ENCODE data around the gene SLC29A3. TPM values are rescaled to one million over a fixed set of nuclear protein-coding genes. Genes with fewer than 3 reads are reported as not detected.

The SLC29A3 gene
- polyA plus RNA-seq, 3 donors, result 9.7 to 28.4 (median 16.6) TPM

DNA sequence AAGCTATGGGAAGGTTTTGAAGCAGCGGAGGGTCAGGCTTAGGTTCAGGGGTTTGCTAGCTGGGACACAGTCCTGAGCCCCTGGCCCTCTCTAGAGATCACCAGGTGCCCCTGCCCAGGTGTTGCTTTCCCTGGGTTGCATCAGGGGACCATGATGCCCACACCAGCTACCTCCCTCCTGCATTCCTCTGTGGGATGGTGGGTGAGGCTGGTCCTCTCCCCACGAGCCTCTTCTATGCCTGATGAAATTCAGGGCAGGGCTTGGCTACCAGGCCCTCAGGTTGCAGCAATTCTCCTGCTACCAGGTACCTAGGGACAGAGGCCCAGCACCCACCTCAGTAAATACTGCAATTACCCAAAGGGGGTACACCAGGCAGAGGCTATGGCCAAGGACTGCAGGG, 10.8 kb upstream of the SLC29A3 start:
- H2AFZ ChIP-seq (ENCODE audit: insufficient read depth, low read depth, low read length, poor library complexity, severe bottlenecking), result no peak overlapping the region
- intact Hi-C loops (cut with micrococcal nuclease), result no loop called here
- peaks cover 0 to 6% of the 10 kb centered on the region in 2 donors for H3K4me1 ChIP-seq (ENCODE audit: control insufficient read depth in 1 of 2, insufficient read depth in 2 of 2, low read length in 2 of 2)
- no peak overlapping the region for H3K27ac ChIP-seq (ENCODE audit: low read depth in 1 of 2, low read length in 2 of 2)
- TF ChIP-seq, protein P1, sequence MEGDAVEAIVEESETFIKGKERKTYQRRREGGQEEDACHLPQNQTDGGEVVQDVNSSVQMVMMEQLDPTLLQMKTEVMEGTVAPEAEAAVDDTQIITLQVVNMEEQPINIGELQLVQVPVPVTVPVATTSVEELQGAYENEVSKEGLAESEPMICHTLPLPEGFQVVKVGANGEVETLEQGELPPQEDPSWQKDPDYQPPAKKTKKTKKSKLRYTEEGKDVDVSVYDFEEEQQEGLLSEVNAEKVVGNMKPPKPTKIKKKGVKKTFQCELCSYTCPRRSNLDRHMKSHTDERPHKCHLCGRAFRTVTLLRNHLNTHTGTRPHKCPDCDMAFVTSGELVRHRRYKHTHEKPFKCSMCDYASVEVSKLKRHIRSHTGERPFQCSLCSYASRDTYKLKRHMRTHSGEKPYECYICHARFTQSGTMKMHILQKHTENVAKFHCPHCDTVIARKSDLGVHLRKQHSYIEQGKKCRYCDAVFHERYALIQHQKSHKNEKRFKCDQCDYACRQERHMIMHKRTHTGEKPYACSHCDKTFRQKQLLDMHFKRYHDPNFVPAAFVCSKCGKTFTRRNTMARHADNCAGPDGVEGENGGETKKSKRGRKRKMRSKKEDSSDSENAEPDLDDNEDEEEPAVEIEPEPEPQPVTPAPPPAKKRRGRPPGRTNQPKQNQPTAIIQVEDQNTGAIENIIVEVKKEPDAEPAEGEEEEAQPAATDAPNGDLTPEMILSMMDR (IDR thresholded peaks at IDR 0.05), result no peak
- H4K20me1 ChIP-seq (ENCODE audit: insufficient read depth, low read length), result no peaks in the 10 kb centered on the region
- no peaks in the 10 kb centered on the region for H3K9me3 ChIP-seq (replicated peaks in 1 of 2; ENCODE audit: control insufficient read depth in 1 of 2, insufficient read depth in 1 of 2, low read length in 2 of 2)
- H3K9ac ChIP-seq (ENCODE audit: insufficient read depth, low read length, poor library complexity, severe bottlenecking), result no peak overlapping the region
- no peak overlapping the region for H3K27ac Mint-ChIP-seq
- no peak overlapping the region for H3K4me2 ChIP-seq (replicated peaks; ENCODE audit: extremely low read depth, low read length, poor library complexity, severe bottlenecking)
- no peaks in the 10 kb centered on the region for H3K36me3 ChIP-seq (replicated peaks in 1 of 2; ENCODE audit: control insufficient read depth in 1 of 2, insufficient read depth in 2 of 2, low read length in 2 of 2)
- H3K4me3 Mint-ChIP-seq, result no peak overlapping the region
- H3K27me3 Mint-ChIP-seq (ENCODE audit: low read depth in 3 of 3), result peaks cover 0 to 5% (median 0%) of the 10 kb centered on the region in 3 donors
- H3K27me3 ChIP-seq (ENCODE audit: control insufficient read depth in 2 of 2, insufficient read depth in 2 of 2, low read length in 2 of 2), result no peaks in the 10 kb centered on the region
- no peaks in the 10 kb centered on the region for H3K79me2 ChIP-seq (ENCODE audit: insufficient read depth, low read length)
- DNase-seq, result no peak
- 100% methylated on average over 1 of the region's 2 CpGs for WGBS (ENCODE audit: insufficient coverage)
- H3K4me3 ChIP-seq (replicated peaks in 1 of 3; ENCODE audit: low read depth in 2 of 3, low read length in 3 of 3), result no peak overlapping the region
- H3K9me3 Mint-ChIP-seq, result peaks cover 0 to 6% (median 0%) of the 10 kb centered on the region in 7 donors
- H3K4me1 Mint-ChIP-seq, result peaks cover 17% of the 10 kb centered on the region
- no peaks in the 10 kb centered on the region for H3K36me3 Mint-ChIP-seq

DNA sequence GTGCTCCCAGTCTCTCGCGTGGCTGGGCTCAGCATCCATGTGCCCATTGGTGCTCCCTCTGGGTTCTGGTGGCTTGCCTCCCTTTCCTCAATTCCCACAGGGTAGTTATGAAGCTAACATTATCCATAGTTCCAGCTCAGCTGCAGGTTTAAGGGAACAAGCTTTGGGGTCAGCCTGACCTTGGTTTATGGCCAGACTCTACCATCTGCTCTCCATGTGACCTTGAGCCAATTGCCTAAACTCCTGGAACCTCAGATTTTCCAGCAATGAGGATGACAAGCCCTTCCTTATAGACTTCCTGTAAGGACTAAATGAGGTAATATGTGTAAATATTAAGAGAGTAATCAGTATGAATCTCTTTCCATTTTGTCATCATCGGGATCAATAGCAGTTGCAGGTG, 10.1 kb upstream of the SLC29A3 start:
- Histone ChIP-seq H3K4me3 (replicated peaks in 1 of 3; ENCODE audit: low read depth in 2 of 3, low read length in 3 of 3) (no peak overlapping the region), H3K27me3 (ENCODE audit: control insufficient read depth in 2 of 2, insufficient read depth in 2 of 2, low read length in 2 of 2) (no peaks in the 10 kb centered on the region), H3K9me3 (replicated peaks in 1 of 2; ENCODE audit: control insufficient read depth in 1 of 2, insufficient read depth in 1 of 2, low read length in 2 of 2) (no peaks in the 10 kb centered on the region), H2AFZ (ENCODE audit: insufficient read depth, low read depth, low read length, poor library complexity, severe bottlenecking) (no peak overlapping the region), H3K79me2 (ENCODE audit: insufficient read depth, low read length) (no peaks in the 10 kb centered on the region), H3K36me3 (replicated peaks in 1 of 2; ENCODE audit: control insufficient read depth in 1 of 2, insufficient read depth in 2 of 2, low read length in 2 of 2) (no peaks in the 10 kb centered on the region), H3K27ac (ENCODE audit: low read depth in 1 of 2, low read length in 2 of 2) (no peak overlapping the region), H3K4me1 (ENCODE audit: control insufficient read depth in 1 of 2, insufficient read depth in 2 of 2, low read length in 2 of 2) (peaks cover under 1 to 3% of the 10 kb centered on the region in 2 donors), H3K9ac (ENCODE audit: insufficient read depth, low read length, poor library complexity, severe bottlenecking) (no peak overlapping the region), H3K4me2 (replicated peaks; ENCODE audit: extremely low read depth, low read length, poor library complexity, severe bottlenecking) (no peak overlapping the region), H4K20me1 (ENCODE audit: insufficient read depth, low read length) (no peaks in the 10 kb centered on the region)
- Mint-ChIP-seq H3K4me3 (no peak overlapping the region), H3K9me3 (peaks cover 0 to 6% (median 0%) of the 10 kb centered on the region in 7 donors), H3K27me3 (ENCODE audit: low read depth in 3 of 3) (peaks cover 0 to 8% (median 3%) of the 10 kb centered on the region in 3 donors), H3K4me1 (peaks cover 10% of the 10 kb centered on the region), H3K36me3 (no peaks in the 10 kb centered on the region), H3K27ac (peak overlapping the region in 1 of 7 donors; percentile 37)
- no peak for DNase-seq
- intact Hi-C loops (cut with micrococcal nuclease), result no loop called here
- TF ChIP-seq, protein P1 (IDR thresholded peaks at IDR 0.05), result no peak
- WGBS (ENCODE audit: insufficient coverage), result 91% methylated on average over 2 of the region's 3 CpGs

Data from CD14-positive monocyte (primary cell).